ENCODE measurements around the gene FHL2. TPM values are rescaled to one million over a fixed set of nuclear protein-coding genes. Genes with fewer than 3 reads are reported as not detected.

FHL2 gene
- total RNA-seq, 1 experiment from 2014 or later: 45.4 TPM

- 0 out of 2 replicates have a peak, but pooled peaks cover 4% of the 10 kb centered on the region for H3K4me1 ChIP-seq
- CTCF ChIA-PET: no interaction called here
- peaks cover 16% of the 10 kb centered on the region for H3K4me1 Mint-ChIP-seq (ENCODE audit: low read depth, unreplicated experiment)
Observed at GRCh38 chr2:105323111-105323510, 75.7 kb downstream of the FHL2 start.

GRCh38 chr2:105321875-105322646 is 76.8 kb downstream of the FHL2 start:
- Mint-ChIP-seq H3K4me1 (ENCODE audit: low read depth, unreplicated experiment) (peaks cover 16% of the 10 kb centered on the region), H3K4me3 (ENCODE audit: unreplicated experiment) (no peak overlapping the region), H3K36me3 (ENCODE audit: insufficient read depth, unreplicated experiment) (no peaks in the 10 kb centered on the region), H3K27ac (ENCODE audit: unreplicated experiment) (no peak overlapping the region), H3K9me3 (ENCODE audit: unreplicated experiment) (no peaks in the 10 kb centered on the region), H3K27me3 (ENCODE audit: insufficient read depth, unreplicated experiment) (no peaks in the 10 kb centered on the region)
- intact Hi-C loops (cut with micrococcal nuclease; ENCODE audit: unreplicated experiment): no loop called here
- Histone ChIP-seq H3K4me3 (ENCODE audit: low read depth, low read length) (no peak overlapping the region), H3K9me3 (no peaks in the 10 kb centered on the region), H3K4me1 (0 out of 2 replicates have a peak, but pooled peaks cover 4% of the 10 kb centered on the region), H3K36me3 (ENCODE audit: control insufficient read depth, insufficient read depth, low read length) (no peaks in the 10 kb centered on the region), H3K27me3 (replicated peaks; ENCODE audit: control insufficient read depth, insufficient read depth, low read length) (no peaks in the 10 kb centered on the region)
- TF ChIP-seq CTCF (IDR thresholded peaks at IDR 0.05; ENCODE audit: insufficient read depth in 1 of 2, low read depth in 1 of 2, low read length in 1 of 2, severe bottlenecking in 1 of 2, unreplicated experiment in 1 of 2): no peak
- no TSS peak for BruUV-seq (replicated peaks)
- DNase-seq: no peak
- POLR2A ChIA-PET: no interaction called here
- CTCF ChIA-PET: interaction anchor here (0.6 to 1.0 kb wide), 2 partner anchors 9 to 20 kb away, joined by 3 to 7 read pairs; no protein-coding TSS in a partner anchor

More at GRCh38 chr2:105323111-105323510, 75.7 kb downstream of the FHL2 start:
- TF ChIP-seq CTCF (IDR thresholded peaks at IDR 0.05; ENCODE audit: insufficient read depth in 1 of 2, low read depth in 1 of 2, low read length in 1 of 2, severe bottlenecking in 1 of 2, unreplicated experiment in 1 of 2): no peak
- Mint-ChIP-seq H3K9me3 (ENCODE audit: unreplicated experiment) (no peaks in the 10 kb centered on the region), H3K27ac (ENCODE audit: unreplicated experiment) (no peak overlapping the region), H3K27me3 (ENCODE audit: insufficient read depth, unreplicated experiment) (no peaks in the 10 kb centered on the region), H3K4me3 (ENCODE audit: unreplicated experiment) (no peak overlapping the region), H3K36me3 (ENCODE audit: insufficient read depth, unreplicated experiment) (no peaks in the 10 kb centered on the region)
- POLR2A ChIA-PET: no interaction called here
- H3K4me3 ChIP-seq (ENCODE audit: low read depth, low read length): no peak overlapping the region
- H3K9me3 ChIP-seq: no peaks in the 10 kb centered on the region
- no TSS peak for BruUV-seq (replicated peaks)
- intact Hi-C loops (cut with micrococcal nuclease; ENCODE audit: unreplicated experiment): no loop called here
- no peak for DNase-seq
- no peaks in the 10 kb centered on the region for H3K27me3 ChIP-seq (replicated peaks; ENCODE audit: control insufficient read depth, insufficient read depth, low read length)
- no peaks in the 10 kb centered on the region for H3K36me3 ChIP-seq (ENCODE audit: control insufficient read depth, insufficient read depth, low read length)

- no peaks in the 10 kb centered on the region for H3K27me3 Mint-ChIP-seq (ENCODE audit: insufficient read depth, unreplicated experiment)
Observed at GRCh38 chr2:105320651-105321215, 78.1 kb downstream of the FHL2 start.

More at GRCh38 chr2:105320651-105321215, 78.1 kb downstream of the FHL2 start:
- DNase-seq: no peak
- H3K4me3 ChIP-seq (ENCODE audit: low read depth, low read length): no peak overlapping the region
- H3K27me3 ChIP-seq (replicated peaks; ENCODE audit: control insufficient read depth, insufficient read depth, low read length): no peaks in the 10 kb centered on the region
- Mint-ChIP-seq H3K27ac (ENCODE audit: unreplicated experiment) (no peak overlapping the region), H3K4me1 (ENCODE audit: low read depth, unreplicated experiment) (peaks cover 16% of the 10 kb centered on the region), H3K36me3 (ENCODE audit: insufficient read depth, unreplicated experiment) (no peaks in the 10 kb centered on the region), H3K9me3 (ENCODE audit: unreplicated experiment) (no peaks in the 10 kb centered on the region), H3K4me3 (ENCODE audit: unreplicated experiment) (no peak overlapping the region)
- H3K36me3 ChIP-seq (ENCODE audit: control insufficient read depth, insufficient read depth, low read length): no peaks in the 10 kb centered on the region
- ChIA-PET POLR2A (no interaction called here), CTCF (no interaction called here)
- no TSS peak for BruUV-seq (replicated peaks)
- intact Hi-C loops (cut with micrococcal nuclease; ENCODE audit: unreplicated experiment): no loop called here
- 0 out of 2 replicates have a peak, but pooled peaks cover 4% of the 10 kb centered on the region for H3K4me1 ChIP-seq
- no peak for TF ChIP-seq CTCF (IDR thresholded peaks at IDR 0.05; ENCODE audit: insufficient read depth in 1 of 2, low read depth in 1 of 2, low read length in 1 of 2, severe bottlenecking in 1 of 2, unreplicated experiment in 1 of 2)
- H3K9me3 ChIP-seq: no peaks in the 10 kb centered on the region

All from Caco-2 (cell line).